Activated T-cell treated with anti-CD3 and anti-CD28 coated beads, Interleukin-2, amount 50 U/mL, for 4 hours (primary cell): ENCODE results near the gene CCT8. TPM values are rescaled to one million over a fixed set of nuclear protein-coding genes. Genes with fewer than 3 reads are reported as not detected.

ENCODE experiments used
- ATAC-seq, 2 donors: fragments of 200-7000 bp; cut with Tn5 transposase; one replicate each; pipeline ENCODE4 v1.10.0; 2021
- DNase-seq: peaks from one replicate; pipeline ENCODE4 v3.0.0-alpha.2; 2020
- H3K27me3 Mint-ChIP-seq: one replicate; pipeline ENCODE4 v1.8.0; 2021; ENCODE audit warnings: low read depth, mixed read lengths
- H3K36me3 Mint-ChIP-seq: one replicate; pipeline ENCODE4 v1.8.0; 2022; ENCODE audit warnings: mixed read lengths; ENCODE audit not compliant: insufficient read depth
- H3K4me1 Mint-ChIP-seq: one replicate; pipeline ENCODE4 v1.8.0; 2021; ENCODE audit warnings: low read depth, mixed read lengths
- H3K4me3 Mint-ChIP-seq: one replicate; pipeline ENCODE4 v1.8.0; 2021; ENCODE audit warnings: mild to moderate bottlenecking, moderate library complexity, mixed read lengths
- H3K9me3 Mint-ChIP-seq: one replicate; pipeline ENCODE4 v1.8.0; 2021; ENCODE audit warnings: mixed read lengths
- total RNA-seq, 3 donors: library from RNA; stranded (reverse); gene quantifications; one replicate each; pipeline ENCODE4 v1.2.1, GENCODE V29; 2021

Gene CCT8
- total RNA-seq, 3 donors from 2014 or later = 417 to 558 (median 510) TPM

DNA sequence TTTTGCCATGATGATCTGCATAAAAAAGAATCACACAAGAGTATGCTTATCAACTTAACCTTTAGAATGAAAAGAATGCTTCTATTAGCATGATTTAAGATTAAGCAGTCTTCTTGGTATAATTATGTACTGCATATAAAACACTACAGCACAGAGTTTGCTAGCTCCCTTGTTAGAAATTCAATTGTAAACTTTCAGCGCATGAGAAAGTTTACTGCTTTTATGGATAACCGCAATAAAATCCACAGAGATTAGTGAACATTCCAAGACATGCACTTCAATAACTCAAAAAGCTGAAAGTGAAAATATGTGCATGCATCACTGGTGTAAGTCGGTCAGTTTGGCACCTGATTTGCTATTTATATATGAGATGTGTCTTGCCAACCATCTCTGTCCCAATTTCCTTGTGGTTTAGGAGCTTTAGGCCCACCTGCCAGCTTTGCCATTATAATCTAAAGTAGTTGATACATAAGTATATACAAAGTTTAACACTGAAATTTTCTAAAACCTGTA lies 16.9 kb downstream of the CCT8 start:
- no peak for DNase-seq
- H3K9me3 Mint-ChIP-seq = no peaks in the 10 kb centered on the region
- no peaks in the 10 kb centered on the region for H3K27me3 Mint-ChIP-seq
- no peak for ATAC-seq
- H3K4me1 Mint-ChIP-seq = no peaks in the 10 kb centered on the region
- H3K4me3 Mint-ChIP-seq = no peak overlapping the region
- peaks cover 37% of the 10 kb centered on the region for H3K36me3 Mint-ChIP-seq

DNA sequence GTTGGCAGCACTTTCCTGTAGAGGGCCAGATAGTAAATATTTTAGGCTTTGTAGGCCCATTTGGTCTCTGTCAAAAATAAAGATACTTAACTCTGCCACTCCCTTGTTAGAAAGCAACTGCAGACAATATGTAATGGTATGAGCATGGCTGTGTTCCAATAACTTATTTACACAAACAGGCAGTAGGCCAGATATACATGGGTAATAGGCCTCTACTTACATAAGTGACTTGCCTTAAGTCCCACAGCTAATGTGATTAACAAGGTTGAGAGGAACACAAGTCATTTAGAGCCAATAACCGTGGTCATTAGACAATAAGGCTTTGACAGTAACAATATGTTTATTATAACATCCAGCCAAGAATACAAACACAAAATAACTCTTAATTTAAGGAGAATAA lies 17.4 kb downstream of the CCT8 start:
- H3K36me3 Mint-ChIP-seq = peaks cover 31% of the 10 kb centered on the region

GRCh38 chr21:29055080-29055479 lies 18.4 kb downstream of the CCT8 start:
- H3K4me1 Mint-ChIP-seq = no peaks in the 10 kb centered on the region
- no peaks in the 10 kb centered on the region for H3K27me3 Mint-ChIP-seq
- DNase-seq (no peak), ATAC-seq (no peak)
- H3K4me3 Mint-ChIP-seq = no peak overlapping the region
- H3K36me3 Mint-ChIP-seq = peaks cover 29% of the 10 kb centered on the region
- H3K9me3 Mint-ChIP-seq = no peaks in the 10 kb centered on the region

More for the DNA sequence above, 17.4 kb downstream of the CCT8 start:
- DNase-seq = no peak
- Mint-ChIP-seq H3K27me3 (no peaks in the 10 kb centered on the region), H3K4me1 (no peaks in the 10 kb centered on the region), H3K9me3 (no peaks in the 10 kb centered on the region), H3K4me3 (no peak overlapping the region)
- ATAC-seq = no peak

DNA sequence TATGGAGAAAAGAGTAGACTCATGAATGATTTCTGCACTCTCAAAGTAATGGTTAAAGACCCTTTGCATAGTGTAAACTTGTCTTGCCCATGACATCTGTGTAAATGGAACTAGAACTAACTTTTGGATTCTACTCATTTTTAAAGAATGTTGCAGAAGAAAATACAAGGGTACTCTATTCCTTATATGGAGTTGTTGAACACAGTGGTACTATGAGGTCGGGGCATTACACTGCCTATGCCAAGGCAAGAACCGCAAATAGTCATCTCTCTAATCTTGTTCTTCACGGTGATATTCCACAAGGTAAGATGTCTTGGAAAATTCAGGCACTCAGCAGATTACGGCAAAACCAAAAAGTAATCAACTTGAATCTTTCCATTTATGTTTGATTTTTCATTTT lies 19.8 kb downstream of the CCT8 start:
- peaks cover 36% of the 10 kb centered on the region for H3K36me3 Mint-ChIP-seq
- no peaks in the 10 kb centered on the region for H3K27me3 Mint-ChIP-seq
- DNase-seq (no peak), ATAC-seq (no peak)
- no peaks in the 10 kb centered on the region for H3K4me1 Mint-ChIP-seq
- no peaks in the 10 kb centered on the region for H3K9me3 Mint-ChIP-seq
- H3K4me3 Mint-ChIP-seq = no peak overlapping the region

DNA sequence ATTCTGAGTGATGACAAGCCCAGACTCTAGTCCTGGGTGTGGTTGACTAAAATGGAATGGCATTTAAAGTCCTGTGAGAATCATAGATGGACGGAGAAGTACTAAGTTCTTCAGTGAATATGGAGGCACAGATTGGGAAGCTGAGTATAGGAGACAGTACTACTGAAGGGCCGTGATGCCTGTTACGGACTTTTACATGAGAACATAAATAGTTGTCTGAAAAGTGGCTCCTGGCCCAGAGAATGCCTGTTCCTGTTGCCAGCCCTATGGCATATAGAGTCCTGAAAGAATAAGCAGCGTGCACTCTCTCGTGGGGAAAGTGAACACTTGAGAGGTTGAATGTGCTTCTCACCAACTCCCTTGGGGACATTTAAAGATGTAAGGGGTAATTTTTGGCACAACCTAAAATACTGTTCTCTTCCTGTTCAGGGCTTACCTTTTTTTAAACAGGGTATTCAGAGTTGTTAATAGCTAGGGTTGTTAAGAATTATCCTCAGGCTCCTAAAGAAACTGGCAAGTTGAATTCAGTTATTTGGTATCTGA lies 20.4 kb downstream of the CCT8 start:
- no peaks in the 10 kb centered on the region for H3K27me3 Mint-ChIP-seq

DNA sequence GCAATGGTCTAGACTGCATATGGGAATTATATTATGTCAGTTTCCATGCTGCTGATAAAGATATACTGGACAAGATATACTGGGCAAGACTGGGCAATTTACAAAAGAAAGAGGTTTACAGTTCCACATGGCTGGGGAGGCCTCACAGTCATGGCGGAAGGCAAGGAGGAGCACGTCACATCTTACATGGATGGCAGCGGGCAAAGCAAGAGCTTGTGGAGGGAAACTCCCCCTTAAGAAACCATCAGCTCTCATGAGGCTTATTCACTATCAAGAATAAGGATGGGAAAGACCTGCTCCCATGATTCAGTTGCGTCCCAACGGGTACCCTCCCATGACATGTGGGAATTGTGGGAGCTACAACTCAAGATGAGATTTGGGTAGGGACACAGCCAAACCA lies 21.2 kb downstream of the CCT8 start:
- Mint-ChIP-seq H3K9me3 (no peaks in the 10 kb centered on the region), H3K4me1 (no peaks in the 10 kb centered on the region), H3K36me3 (peaks cover 39% of the 10 kb centered on the region), H3K27me3 (no peaks in the 10 kb centered on the region), H3K4me3 (no peak overlapping the region)
- ATAC-seq = no peak
- no peak for DNase-seq

More for the DNA sequence above, 20.4 kb downstream of the CCT8 start:
- DNase-seq (no peak), ATAC-seq (no peak)
- peaks cover 40% of the 10 kb centered on the region for H3K36me3 Mint-ChIP-seq
- no peaks in the 10 kb centered on the region for H3K4me1 Mint-ChIP-seq
- H3K4me3 Mint-ChIP-seq = no peak overlapping the region
- H3K9me3 Mint-ChIP-seq = no peaks in the 10 kb centered on the region

DNA sequence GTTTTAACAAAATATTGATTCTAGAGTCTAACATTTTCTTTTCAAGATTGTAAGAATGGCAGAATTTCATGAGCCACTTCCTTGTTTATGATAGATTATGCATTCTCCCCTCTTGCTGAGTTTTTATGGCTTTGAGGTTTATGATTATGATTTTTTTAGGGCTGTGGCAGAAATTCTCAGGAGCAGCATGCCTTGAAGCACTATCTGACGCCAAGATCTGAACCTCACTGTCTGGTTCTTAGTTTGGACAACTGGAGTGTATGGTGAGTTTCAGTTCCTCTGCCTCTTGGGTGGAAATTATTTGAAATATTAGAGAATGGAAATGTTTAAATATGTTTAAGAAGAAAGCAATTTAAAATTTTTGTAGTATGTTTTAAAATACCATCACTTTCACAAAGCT lies 38.8 kb downstream of the CCT8 start:
- H3K36me3 Mint-ChIP-seq = peaks cover 41% of the 10 kb centered on the region
- no peak for ATAC-seq

GRCh38 chr21:29033871-29034270 lies 39.6 kb downstream of the CCT8 start:
- peaks cover 13% of the 10 kb centered on the region for H3K4me1 Mint-ChIP-seq
- DNase-seq = no peak

More for the DNA sequence above, 38.8 kb downstream of the CCT8 start:
- no peak for DNase-seq
- Mint-ChIP-seq H3K9me3 (no peaks in the 10 kb centered on the region), H3K27me3 (no peaks in the 10 kb centered on the region), H3K4me3 (no peak overlapping the region), H3K4me1 (peaks cover 9% of the 10 kb centered on the region)

GRCh38 chr21:29033301-29033700 lies 40.1 kb downstream of the CCT8 start:
- Mint-ChIP-seq H3K36me3 (peaks cover 46% of the 10 kb centered on the region), H3K9me3 (no peaks in the 10 kb centered on the region)
- no peak for ATAC-seq

More at GRCh38 chr21:29033871-29034270, 39.6 kb downstream of the CCT8 start:
- Mint-ChIP-seq H3K27me3 (no peaks in the 10 kb centered on the region), H3K4me3 (no peak overlapping the region), H3K36me3 (peaks cover 44% of the 10 kb centered on the region), H3K9me3 (no peaks in the 10 kb centered on the region)
- ATAC-seq = no peak

DNA sequence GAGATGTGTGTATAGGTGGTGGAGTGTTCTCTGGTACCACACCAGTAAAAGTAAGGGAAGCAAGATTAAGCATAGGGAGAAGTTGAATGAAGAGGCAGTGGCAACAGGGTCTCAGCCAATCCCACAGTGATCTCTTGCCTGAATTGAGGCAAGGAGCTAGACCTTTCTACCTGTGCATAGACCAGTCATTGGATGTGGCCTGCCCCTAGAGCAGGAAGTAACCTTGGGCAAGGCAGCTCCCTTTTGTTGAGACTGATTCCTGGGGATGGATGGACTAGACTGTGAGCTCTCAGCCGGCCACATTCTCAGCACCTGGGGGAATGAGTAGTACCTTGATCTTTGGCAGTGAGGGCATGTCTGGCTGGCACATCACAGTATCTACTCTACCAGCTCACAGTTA lies 42.5 kb downstream of the CCT8 start:
- no peak overlapping the region for H3K4me3 Mint-ChIP-seq
- peaks cover 24% of the 10 kb centered on the region for H3K4me1 Mint-ChIP-seq
- no peaks in the 10 kb centered on the region for H3K27me3 Mint-ChIP-seq
- peak in 1 of 2 donors; percentile 18 for ATAC-seq
- peaks cover 36% of the 10 kb centered on the region for H3K36me3 Mint-ChIP-seq
- no peak for DNase-seq
- H3K9me3 Mint-ChIP-seq = no peaks in the 10 kb centered on the region

More at GRCh38 chr21:29033301-29033700, 40.1 kb downstream of the CCT8 start:
- Mint-ChIP-seq H3K27me3 (no peaks in the 10 kb centered on the region), H3K4me3 (no peak overlapping the region), H3K4me1 (peaks cover 13% of the 10 kb centered on the region)
- DNase-seq = no peak

GRCh38 chr21:29029524-29029923 lies 43.9 kb downstream of the CCT8 start:
- ATAC-seq = no peak
- Mint-ChIP-seq H3K4me3 (no peak overlapping the region), H3K36me3 (peaks cover 31% of the 10 kb centered on the region), H3K27me3 (no peaks in the 10 kb centered on the region), H3K4me1 (peaks cover 33% of the 10 kb centered on the region), H3K9me3 (no peaks in the 10 kb centered on the region)
- no peak for DNase-seq

- Mint-ChIP-seq H3K4me1 (peaks cover 46% of the 10 kb centered on the region), H3K36me3 (peaks cover 12% of the 10 kb centered on the region), H3K9me3 (no peaks in the 10 kb centered on the region), H3K27me3 (no peaks in the 10 kb centered on the region), H3K4me3 (peak overlapping the region; percentile 98)
- ATAC-seq = peak; percentile 8 to 15
- no peak for DNase-seq
Observed at GRCh38 chr21:29025328-29025713, 48.1 kb downstream of the CCT8 start.

- peaks cover 12% of the 10 kb centered on the region for H3K36me3 Mint-ChIP-seq
- ATAC-seq (peak; percentile 97 to 98), DNase-seq (peak; percentile 88)
- H3K27me3 Mint-ChIP-seq = no peaks in the 10 kb centered on the region
- H3K9me3 Mint-ChIP-seq = no peaks in the 10 kb centered on the region
- H3K4me3 Mint-ChIP-seq = peak within 1 kb of the TSS; percentile 98
- H3K4me1 Mint-ChIP-seq = peaks cover 48% of the 10 kb centered on the region
Observed at GRCh38 chr21:29024474-29025327, 48.7 kb downstream of the CCT8 start, which contains the start of gene USP16. USP16 (plus strand) TSS chr21:29024668; CDS start chr21:29027914, 3,246 bp downstream.

- Mint-ChIP-seq H3K4me1 (peaks cover 53% of the 10 kb centered on the region), H3K36me3 (peaks cover 3% of the 10 kb centered on the region), H3K27me3 (no peaks in the 10 kb centered on the region), H3K4me3 (peak overlapping the region; percentile 3), H3K9me3 (no peaks in the 10 kb centered on the region)
- no peak for DNase-seq
- no peak for ATAC-seq
Observed at GRCh38 chr21:29022166-29022565, 51.3 kb downstream of the CCT8 start.

GRCh38 chr21:29018540-29018939 lies 54.9 kb downstream of the CCT8 start:
- Mint-ChIP-seq H3K4me1 (peaks cover 31% of the 10 kb centered on the region), H3K36me3 (no peaks in the 10 kb centered on the region), H3K27me3 (no peaks in the 10 kb centered on the region), H3K4me3 (peak overlapping the region; percentile 89), H3K9me3 (no peaks in the 10 kb centered on the region)
- ATAC-seq (no peak), DNase-seq (no peak)
